HG03095 (cell line): ENCODE measurements around the gene GATA5.
A peak's percentile ranks its signal among the peaks of the same experiment; 100 is the strongest.
"Not testable (repeated sequence)": the region's sequence is repeated elsewhere in the genome, so short reads cannot be mapped to it uniquely, and the experiment has no call there.

ENCODE experiments used
- ATAC-seq: cut with Tn5 transposase; IDR thresholded peaks from one replicate; pipeline ENCODE4 v1.9.1; 2021; ENCODE audit warnings: moderate library complexity; ENCODE audit not compliant: unreplicated experiment

Gene GATA5

GRCh38 chr20:62505337-62506045 lies 29.7 kb upstream of the GATA5 start:
- no peak for ATAC-seq

- no peak for ATAC-seq
These were observed 28.5 kb upstream of the GATA5 start for GRCh38 chr20:62504323-62504722.

- ATAC-seq = no peak
These were observed 27.8 kb upstream of the GATA5 start for GRCh38 chr20:62503401-62504178.

DNA sequence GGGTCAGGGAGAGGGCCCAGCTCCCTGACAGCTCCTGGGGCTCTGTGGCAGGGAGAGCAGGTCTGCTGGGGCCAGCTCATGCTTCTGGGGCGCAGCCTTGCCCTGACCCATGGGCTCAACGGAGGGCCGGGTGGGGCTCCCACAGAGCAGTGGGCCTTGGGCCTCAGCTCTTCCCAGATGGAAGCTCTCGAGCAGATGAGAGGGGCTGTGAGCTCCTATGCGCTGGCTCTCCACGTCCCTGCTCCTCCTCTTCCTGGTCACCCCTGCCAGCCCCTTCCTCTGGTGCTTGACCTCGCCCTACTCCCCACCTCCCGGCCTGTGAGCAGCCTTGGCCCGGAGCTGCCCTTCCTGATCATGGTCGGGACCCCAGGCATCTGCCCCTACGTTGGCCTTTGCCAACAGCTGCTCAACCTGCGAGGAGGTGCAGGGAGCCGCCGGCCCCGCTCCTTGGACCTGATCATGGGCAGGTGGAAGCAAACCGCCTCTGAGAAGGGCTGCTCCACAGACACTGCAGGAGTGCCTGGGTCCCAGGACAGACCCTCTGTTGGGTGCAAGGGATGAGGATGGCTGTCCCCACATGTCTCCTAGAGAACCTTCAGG lies 26.8 kb upstream of the GATA5 start:
- ATAC-seq = no peak

GRCh38 chr20:62501801-62502495 lies 26.2 kb upstream of the GATA5 start:
- peak; percentile 58 for ATAC-seq

GRCh38 chr20:62500237-62500864 lies 24.6 kb upstream of the GATA5 start:
- ATAC-seq = no peak

- ATAC-seq = no peak
These were observed 24.0 kb upstream of the GATA5 start for GRCh38 chr20:62499758-62500236.

DNA sequence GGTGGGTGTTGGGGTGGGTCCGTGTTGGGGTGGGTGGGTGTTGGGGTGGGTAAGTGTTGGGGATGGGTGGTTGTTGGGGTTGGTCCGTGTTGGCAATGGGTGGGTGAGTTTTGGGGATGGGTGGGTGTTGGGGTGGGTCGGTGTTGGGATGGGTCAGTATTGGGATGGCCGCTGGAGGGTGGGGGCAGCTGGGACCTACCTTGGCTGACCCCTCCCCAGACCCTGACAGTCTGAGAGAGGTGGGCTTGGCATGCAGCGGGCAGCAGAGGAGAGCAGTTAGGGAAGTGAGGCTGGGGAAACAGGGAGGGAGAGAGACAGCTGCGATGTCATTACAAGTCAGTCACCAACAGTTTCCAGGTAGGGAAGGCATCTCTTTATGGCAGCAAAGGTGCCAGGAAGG lies 23.1 kb upstream of the GATA5 start:
- no peak for ATAC-seq

- no peak for ATAC-seq
These were observed 20.9 kb upstream of the GATA5 start for GRCh38 chr20:62496568-62497218.

DNA sequence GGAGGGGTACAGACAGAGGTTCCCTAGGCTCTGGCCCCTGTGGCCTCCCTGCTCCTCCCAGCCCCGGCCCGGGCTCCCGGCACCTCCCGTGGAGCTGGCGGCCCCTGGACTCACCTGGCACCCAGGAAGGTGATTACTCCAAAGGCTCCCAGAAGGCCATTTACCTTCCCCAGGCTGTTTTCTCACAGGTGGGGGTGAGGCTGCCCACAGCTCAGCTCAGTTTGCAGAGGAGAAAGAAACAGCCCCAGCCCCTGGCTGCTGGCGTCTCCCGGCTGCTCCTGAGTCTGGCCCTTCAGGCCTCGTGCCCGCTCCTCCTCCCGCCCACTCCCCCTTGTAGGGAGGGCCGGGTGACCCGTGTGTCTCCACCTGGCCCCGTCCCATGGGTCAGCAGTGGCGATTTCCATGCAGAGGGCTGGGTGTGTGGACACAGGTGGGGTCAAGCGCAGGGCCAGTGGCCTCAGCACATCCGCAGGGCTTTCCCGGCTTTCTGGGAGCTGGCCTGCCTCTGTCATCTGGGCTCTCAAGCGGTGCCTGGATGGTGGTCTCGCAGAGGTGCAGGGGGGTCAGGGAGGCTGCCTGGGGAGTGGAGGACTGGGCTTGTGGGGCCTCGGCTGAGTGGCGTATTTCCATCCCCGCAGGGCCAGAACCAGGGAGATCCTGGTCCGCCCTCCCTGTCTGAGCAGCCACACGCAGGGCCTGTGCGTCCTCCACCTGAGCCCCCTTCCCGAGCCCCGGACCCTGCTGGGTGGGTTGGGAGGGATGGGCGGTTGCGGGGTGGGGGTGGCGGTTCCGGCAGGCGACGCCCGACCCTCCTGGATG lies 20.2 kb upstream of the GATA5 start:
- no peak for ATAC-seq

DNA sequence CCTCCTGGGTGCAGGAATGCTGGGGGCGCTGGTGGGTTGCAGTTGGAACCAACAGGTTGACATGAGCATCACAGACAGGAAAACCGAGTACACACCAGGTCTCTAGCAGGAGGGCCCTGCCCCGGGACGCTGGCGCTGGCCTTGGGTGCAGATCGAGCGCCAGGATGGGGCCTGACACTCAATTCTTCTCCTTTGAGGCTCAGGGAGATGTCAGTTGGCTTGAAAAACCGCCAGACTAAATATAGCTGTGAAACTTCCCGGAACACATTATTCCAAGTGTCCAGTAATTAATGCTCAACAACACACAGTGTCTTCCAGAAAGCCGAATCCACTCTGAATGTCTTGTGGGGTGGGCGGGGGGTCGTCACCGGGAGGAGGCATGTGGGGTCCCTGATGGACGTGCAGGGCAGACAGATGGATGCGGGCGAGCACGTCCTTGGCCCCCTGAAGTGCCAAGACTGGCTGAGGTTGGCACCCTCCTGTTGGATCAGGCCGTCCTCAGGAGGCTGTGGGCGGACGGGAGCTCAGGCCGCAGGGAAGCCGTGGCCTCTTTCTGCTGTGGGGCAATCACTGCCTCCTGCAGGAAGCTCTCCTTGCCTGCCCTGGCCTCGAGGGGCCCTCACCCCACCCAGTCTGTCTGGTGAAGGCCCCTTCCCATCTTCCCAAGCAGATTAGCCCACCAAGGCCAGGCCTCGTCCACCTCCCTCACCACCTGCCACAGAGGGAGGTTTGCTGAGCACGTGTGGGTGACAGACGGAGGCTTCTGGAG lies 19.4 kb upstream of the GATA5 start:
- ATAC-seq = no peak

DNA sequence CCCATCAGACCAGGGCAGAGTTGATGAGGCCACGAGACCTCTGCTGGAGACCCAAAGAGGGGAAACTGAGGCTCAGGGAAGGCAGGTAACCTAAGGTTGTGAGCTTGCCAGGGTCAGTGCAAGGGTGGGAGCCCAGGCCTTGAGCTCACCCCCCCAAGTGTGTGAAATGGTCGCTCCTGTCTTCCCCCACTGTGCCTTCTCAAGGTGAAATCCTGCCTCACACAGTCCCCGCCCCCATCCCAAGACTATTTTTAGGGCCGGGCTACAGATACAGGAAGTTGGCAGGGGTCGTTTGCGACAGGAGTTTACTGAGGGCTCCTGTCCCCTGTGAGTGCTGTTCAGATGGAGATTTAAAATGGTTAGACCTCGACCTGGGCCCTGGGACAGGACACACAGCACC lies 18.7 kb upstream of the GATA5 start:
- ATAC-seq = no peak

- ATAC-seq = no peak
These were observed 18.1 kb upstream of the GATA5 start for GRCh38 chr20:62493886-62494285.

- no peak for ATAC-seq
These were observed 17.6 kb upstream of the GATA5 start for GRCh38 chr20:62493253-62493885.

DNA sequence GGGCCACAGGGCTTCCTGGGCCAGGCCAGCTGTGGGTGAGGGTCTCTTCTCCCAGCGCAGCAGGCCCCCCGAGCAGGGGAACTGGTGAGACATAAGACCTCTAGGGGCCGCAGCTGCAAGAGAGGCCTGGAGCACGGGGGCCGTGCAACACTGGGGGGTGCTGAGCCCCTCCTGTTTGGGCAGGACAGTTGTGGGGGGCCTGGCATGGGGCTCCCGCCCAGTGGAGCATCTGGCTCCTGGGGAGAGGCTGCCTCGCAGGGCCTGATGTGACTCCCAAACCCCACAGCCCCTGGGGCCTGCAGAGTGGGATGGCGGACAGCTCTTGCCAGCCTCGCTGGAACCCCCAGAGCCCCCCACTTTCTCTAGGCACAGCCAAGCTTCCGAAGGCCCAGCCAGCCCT lies 16.9 kb upstream of the GATA5 start:
- ATAC-seq = no peak

DNA sequence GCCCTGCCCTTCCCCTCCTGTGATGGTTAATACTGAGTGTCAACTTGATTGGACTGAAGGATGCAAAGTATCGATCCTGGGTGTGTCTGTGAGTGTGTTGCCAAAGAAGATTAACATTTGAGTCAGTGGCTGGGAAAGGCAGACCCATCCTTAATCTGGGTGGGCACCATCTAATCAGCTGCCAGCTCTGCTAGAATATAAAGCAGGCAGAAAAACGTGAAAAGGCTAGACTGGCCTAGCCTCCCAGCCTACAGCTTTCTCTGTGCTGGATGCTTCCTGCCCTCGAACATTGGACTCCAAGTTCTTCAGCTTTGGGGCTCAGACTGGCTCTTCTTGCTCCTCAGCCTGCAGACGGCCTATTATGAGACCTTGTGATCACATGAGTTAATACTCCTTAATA lies 15.0 kb upstream of the GATA5 start:
- ATAC-seq = not testable (repeated sequence)

DNA sequence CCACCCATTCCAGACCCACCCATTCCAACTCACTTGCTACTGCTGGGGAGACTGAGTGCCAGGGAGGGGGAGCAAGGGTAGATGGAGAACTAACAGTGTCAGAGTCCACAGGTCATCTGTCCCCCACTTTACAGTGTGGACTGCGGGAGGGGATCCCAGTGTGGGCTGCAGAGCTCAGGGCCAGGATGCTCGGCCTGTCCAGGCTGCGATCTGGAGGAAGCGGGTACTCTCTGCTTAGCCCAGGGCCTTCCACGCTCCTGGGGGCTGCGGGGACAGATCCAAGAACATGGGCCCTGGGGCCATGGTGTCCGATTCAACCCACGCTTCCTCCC lies 14.1 kb upstream of the GATA5 start:
- no peak for ATAC-seq

DNA sequence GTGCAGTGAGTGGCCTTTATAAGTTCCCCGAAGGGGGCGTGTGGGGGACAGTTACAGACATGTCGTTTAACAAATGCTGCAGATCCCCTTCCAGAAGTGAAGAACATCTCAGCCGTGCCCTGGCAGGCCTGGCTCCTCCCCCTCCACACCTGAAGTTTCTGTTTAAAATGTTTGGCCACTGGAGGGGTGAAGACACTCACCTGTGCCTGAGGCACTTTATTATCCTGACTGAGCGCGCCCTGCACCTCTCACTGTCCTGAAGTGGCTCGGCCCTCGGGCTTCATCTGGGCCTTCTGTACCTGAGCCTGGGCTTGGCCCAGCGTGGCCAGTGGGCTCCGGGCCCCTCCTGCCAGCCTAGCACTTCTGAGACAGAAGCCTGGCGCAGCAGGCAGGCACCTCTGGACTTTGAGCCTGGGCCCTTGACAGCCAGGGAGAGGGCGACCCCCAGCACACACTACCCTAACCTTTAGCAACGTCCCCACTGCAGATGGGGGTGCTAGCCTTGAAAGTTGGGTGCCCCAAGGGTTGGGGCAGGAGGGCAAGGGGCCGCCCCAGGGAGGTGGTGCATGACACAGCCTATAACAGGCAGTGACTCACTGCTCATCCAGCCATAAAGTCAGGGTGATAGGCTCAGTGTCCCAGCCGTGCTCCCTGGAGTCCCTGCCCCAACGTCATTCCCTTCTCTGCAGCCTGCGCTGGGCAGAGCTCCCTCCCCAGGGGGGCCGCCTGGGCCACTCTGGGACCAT lies 13.6 kb upstream of the GATA5 start:
- no peak for ATAC-seq
